ENCODE results near the gene PALD1. TPM values are rescaled to one million over a fixed set of nuclear protein-coding genes. Genes with fewer than 3 reads are reported as not detected.

PALD1 gene
- total RNA-seq, 4 donors from 2014 or later = 10.4 to 19.1 (median 12.8) TPM

DNA sequence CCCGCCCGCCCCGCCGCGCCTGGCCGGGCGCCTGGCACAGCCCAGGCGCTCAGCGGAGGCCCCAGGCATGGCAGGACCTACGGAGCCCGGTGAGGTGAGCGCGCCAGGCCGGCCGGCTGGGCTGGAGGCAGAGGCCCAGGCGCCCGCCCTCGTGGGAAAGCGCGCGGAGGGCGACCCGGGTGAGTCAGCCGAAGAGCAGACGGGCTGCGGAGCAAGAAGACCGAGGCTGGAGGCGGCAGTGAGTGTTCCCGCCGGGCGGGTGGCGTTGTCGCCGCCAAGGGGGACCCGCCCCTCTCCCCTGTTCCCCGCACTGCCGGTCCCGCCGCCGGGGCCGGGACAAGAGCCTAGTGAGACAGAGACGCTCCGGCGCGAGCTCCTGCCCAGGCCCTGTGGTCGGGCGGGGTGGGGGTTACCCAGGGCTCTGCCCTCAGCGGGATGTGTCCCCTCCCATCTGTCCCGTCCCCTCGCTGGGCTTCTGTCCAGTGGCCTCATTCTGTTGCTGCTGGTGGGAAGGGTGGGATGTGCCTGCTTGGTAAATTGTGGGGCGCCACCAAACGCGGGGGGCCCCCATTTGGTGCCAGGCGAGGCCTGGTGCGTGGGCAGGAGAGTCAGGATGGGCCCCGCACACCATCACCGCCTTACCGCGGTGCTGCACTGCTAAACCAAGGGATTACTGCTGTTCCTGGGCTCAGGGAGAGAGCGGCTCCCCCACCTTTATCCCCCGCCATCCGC is 20.1 kb upstream of the PALD1 start:
- peak overlapping the region; percentile 83 to 88 (median 86) for H3K27ac ChIP-seq (replicated peaks in 1 of 4)
- no peak for TF ChIP-seq EP300 (IDR thresholded peaks at IDR 0.05)
- TF ChIP-seq, protein P1, sequence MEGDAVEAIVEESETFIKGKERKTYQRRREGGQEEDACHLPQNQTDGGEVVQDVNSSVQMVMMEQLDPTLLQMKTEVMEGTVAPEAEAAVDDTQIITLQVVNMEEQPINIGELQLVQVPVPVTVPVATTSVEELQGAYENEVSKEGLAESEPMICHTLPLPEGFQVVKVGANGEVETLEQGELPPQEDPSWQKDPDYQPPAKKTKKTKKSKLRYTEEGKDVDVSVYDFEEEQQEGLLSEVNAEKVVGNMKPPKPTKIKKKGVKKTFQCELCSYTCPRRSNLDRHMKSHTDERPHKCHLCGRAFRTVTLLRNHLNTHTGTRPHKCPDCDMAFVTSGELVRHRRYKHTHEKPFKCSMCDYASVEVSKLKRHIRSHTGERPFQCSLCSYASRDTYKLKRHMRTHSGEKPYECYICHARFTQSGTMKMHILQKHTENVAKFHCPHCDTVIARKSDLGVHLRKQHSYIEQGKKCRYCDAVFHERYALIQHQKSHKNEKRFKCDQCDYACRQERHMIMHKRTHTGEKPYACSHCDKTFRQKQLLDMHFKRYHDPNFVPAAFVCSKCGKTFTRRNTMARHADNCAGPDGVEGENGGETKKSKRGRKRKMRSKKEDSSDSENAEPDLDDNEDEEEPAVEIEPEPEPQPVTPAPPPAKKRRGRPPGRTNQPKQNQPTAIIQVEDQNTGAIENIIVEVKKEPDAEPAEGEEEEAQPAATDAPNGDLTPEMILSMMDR (IDR thresholded peaks at IDR 0.05) = peak in 1 of 3 experiments; percentile 40
- peak; percentile 52 to 71 for TF ChIP-seq POLR2AphosphoS5 (IDR thresholded peaks at IDR 0.05)
- no peak for TF ChIP-seq POLR2A (IDR thresholded peaks at IDR 0.05; ENCODE audit: low read depth)
- no peaks in the 10 kb centered on the region for H3K9me3 ChIP-seq
- DNase-seq (ENCODE audit: extremely low spot score) = no peak
- peak overlapping the region; percentile 52 to 55 (median 52) for H3K4me3 ChIP-seq
- WGBS = 23% methylated on average over 7 of the region's 62 CpGs
- H3K27me3 ChIP-seq = no peaks in the 10 kb centered on the region
- peaks cover 39 to 54% (median 50%) of the 10 kb centered on the region in 4 donors for H3K4me1 ChIP-seq
- intact Hi-C loops (cut with DNase I) = no loop called here
- H3K36me3 ChIP-seq = no peaks in the 10 kb centered on the region

DNA sequence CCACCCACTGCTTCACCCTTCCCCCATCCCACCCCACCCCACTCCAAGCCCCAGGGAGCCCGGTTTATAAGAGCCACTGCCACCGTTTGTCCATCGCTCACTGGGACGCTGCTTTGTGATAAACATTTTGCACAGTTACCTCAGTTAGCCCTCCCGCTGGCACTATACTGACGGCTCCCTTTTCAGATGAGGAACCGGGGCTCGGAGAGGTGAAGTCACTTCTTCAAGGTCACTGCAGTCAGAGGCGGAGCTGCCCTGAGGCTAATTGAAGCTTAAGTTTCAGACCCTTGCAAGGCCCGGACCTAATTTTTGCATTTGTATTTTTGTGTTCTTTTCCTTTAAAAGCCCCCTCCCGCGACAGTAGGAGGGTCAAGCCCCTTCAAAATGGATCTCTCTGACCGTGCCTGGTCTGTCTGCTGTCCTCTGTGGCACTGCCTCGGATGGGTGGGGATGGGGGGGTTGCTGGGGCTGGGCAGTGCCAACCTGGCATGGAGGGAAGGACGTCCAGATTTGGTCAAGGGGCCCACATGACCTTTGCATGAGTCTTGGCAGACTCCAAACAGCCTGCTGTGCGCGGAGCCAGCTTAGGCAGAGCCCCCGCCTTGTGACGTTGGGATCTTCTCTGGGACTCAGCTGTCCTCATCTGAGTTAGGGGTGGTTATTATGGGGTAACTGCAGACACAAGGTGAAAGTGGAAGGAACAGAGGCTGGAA is 19.4 kb upstream of the PALD1 start:
- 33% methylated on average over 18 of the region's 19 CpGs for WGBS
- H3K27ac ChIP-seq (replicated peaks in 1 of 4) = peak overlapping the region; percentile 83 to 88 (median 86)
- H3K27me3 ChIP-seq = no peaks in the 10 kb centered on the region
- peak in 1 of 2 donors; percentile 25 for TF ChIP-seq POLR2AphosphoS5 (IDR thresholded peaks at IDR 0.05)
- TF ChIP-seq EP300 (IDR thresholded peaks at IDR 0.05) = no peak
- intact Hi-C loops (cut with DNase I) = no loop called here
- H3K4me1 ChIP-seq = peaks cover 39 to 57% (median 53%) of the 10 kb centered on the region in 4 donors
- no peaks in the 10 kb centered on the region for H3K36me3 ChIP-seq
- DNase-seq (ENCODE audit: extremely low spot score) = no peak
- peak overlapping the region; percentile 52 to 55 (median 52) for H3K4me3 ChIP-seq
- no peaks in the 10 kb centered on the region for H3K9me3 ChIP-seq

- Histone ChIP-seq H3K36me3 (no peaks in the 10 kb centered on the region), H3K27ac (replicated peaks in 1 of 4) (peak overlapping the region; percentile 83 to 88 (median 86)), H3K9me3 (no peaks in the 10 kb centered on the region), H3K4me3 (peak overlapping the region in 1 of 4 donors; percentile 52), H3K27me3 (no peaks in the 10 kb centered on the region), H3K4me1 (peaks cover 39 to 57% (median 53%) of the 10 kb centered on the region in 4 donors)
- TF ChIP-seq POLR2AphosphoS5 (IDR thresholded peaks at IDR 0.05) (no peak), EP300 (IDR thresholded peaks at IDR 0.05) (no peak), POLR2A (IDR thresholded peaks at IDR 0.05; ENCODE audit: low read depth) (no peak)
- TF ChIP-seq, protein P1 (IDR thresholded peaks at IDR 0.05) = no peak
- DNase-seq (ENCODE audit: extremely low spot score) = no peak
- 83% methylated on average over 26 of the region's 29 CpGs for WGBS
- intact Hi-C loops (cut with DNase I) = loop anchor here (5.0 kb wide), 1 partner anchor 297 kb away; no protein-coding TSS in a partner anchor
Observed at GRCh38 chr10:70459774-70460490, 18.6 kb upstream of the PALD1 start.

GRCh38 chr10:70461397-70462348 is 16.9 kb upstream of the PALD1 start:
- intact Hi-C loops (cut with DNase I) = loop anchor here (1.0 to 5.0 kb wide), 2 partner anchors 79 to 296 kb away; no protein-coding TSS in a partner anchor
- TF ChIP-seq, protein P1 (IDR thresholded peaks at IDR 0.05) = peak; percentile 80 to 92 (median 90)
- TF ChIP-seq EP300 (IDR thresholded peaks at IDR 0.05) = no peak
- no peaks in the 10 kb centered on the region for H3K36me3 ChIP-seq
- peak overlapping the region; percentile 31 to 87 (median 50) for H3K27ac ChIP-seq (replicated peaks in 1 of 4)
- DNase-seq (ENCODE audit: extremely low spot score) = no peak
- WGBS = 57% methylated on average over 12 of the region's 13 CpGs
- no peak overlapping the region for H3K4me3 ChIP-seq
- no peaks in the 10 kb centered on the region for H3K9me3 ChIP-seq
- peaks cover 39 to 57% (median 53%) of the 10 kb centered on the region in 4 donors for H3K4me1 ChIP-seq
- no peaks in the 10 kb centered on the region for H3K27me3 ChIP-seq

Data from esophagus muscularis mucosa (tissue), 4 donors.